ENCODE measurements around the gene HCN1.
"Not testable (repeated sequence)": the region's sequence is repeated elsewhere in the genome, so short reads cannot be mapped to it uniquely, and the experiment has no call there.

Gene HCN1

GRCh38 chr5:45414620-45415573 lies 281.3 kb downstream of the HCN1 start:
- DNase-seq, result no peak

- no peak for DNase-seq
Measured at GRCh38 chr5:45411971-45412612, 284.1 kb downstream of the HCN1 start.

- DNase-seq, result no peak
Measured at GRCh38 chr5:45410304-45410995, 285.7 kb downstream of the HCN1 start.

- no peak for DNase-seq
Measured at GRCh38 chr5:45408067-45408466, 288.1 kb downstream of the HCN1 start.

DNA sequence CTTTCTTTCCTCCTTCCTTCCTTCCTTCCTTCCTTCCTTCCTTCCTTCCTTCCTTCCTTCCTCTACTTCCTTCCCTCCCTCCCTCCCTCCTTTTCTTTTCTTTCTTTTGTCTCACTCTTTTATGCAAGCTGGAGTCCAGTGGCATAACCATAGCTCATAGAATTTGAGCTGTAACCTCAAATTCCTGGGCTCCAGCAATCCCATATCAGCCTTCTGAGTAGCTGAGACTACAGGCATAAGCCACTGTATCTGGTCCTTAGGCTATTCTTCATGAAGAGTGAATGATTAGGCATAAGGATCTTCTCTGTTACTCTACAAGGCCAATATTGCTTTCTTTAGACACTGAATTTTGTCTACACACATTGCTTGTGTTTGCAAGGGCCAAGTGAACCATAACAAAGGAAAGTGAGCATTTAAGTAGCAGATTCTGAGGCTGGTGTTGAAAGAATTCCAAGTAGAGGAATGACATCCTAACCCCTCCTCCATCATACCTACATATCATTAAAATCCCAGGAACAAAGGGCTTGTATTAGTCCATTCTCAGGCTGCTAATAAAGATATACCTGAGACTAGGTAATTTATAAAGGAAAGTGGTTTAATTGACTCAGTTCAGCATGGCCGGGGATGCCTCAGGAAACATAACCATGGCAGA lies 293.2 kb downstream of the HCN1 start:
- no peak for DNase-seq

- DNase-seq, result no peak
Measured at GRCh38 chr5:45399041-45399440, 297.1 kb downstream of the HCN1 start.

DNA sequence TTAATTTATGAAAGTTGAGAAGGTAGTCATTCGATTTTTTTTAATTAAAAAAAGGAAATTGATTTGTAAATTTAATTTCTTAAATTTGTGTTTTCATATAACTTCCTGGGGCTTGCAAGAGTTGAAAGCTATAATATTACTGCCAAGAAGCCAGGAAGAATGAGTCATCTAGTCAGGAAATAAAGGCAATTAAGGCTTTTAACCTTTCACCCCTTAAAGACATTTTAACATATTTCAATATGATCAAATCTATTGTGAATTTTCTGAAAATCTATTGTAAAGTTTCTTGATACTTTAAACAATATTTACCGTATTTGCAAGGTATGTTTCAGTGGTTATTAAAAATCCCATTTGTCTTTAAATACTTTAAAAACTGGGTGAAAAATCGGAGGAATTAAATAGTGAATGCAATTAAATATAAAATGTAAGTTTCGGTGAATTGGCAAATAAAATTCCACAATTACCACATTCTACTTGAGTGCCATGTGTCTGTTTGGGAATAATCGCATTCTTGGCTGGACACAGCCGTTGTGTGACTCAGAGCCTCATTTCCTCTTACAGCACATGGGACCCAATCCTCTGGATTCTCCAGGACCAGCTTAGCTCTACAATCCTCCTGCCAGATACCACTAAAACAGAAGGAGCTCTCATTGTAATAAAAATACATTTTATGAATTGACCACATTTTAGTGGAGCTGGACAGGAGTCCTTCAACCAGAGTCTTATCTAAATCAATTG lies 310.7 kb downstream of the HCN1 start:
- no peak for DNase-seq

GRCh38 chr5:45383985-45384384 lies 312.2 kb downstream of the HCN1 start:
- no peak for DNase-seq

- DNase-seq, result no peak
Measured at GRCh38 chr5:45382583-45382982, 313.6 kb downstream of the HCN1 start.

DNA sequence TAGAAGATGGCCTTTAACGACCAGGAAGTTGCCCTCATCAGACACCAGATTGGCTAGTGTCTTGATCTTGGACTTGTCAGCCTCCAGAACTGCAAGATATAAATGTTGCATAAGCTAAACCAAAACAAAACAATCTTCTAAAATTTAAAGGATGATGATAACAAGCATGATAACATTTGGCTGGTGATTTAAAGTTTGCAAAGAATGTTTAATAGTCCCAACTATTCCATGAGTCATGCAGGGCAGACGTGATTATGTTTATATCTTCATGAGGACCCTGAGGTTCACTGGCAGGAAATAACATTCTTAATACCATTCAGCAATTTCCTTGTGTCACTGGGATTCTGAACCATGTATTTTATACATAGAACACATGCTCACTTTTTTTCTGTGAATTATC lies 319.8 kb downstream of the HCN1 start:
- DNase-seq, result no peak

- no peak for DNase-seq
Measured at GRCh38 chr5:45372629-45373028, 323.6 kb downstream of the HCN1 start.

DNA sequence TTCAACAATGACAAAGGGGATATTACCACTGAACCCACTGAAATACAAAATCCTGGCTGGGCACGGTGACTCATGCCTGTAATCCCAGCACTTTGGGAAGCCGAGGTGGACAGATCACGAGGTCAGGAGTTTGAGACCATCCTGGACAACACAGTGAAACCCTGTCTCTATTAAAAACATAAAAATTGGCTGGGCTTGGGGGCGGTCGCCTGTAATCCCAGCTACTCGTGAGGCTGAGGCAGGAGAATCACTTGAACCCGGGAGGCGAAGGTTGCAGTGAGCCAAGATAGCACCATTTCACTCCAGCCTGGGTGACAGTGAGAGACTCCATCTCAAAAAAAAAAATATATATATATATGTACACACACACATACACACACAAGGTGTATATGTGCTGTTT lies 324.8 kb downstream of the HCN1 start:
- not testable (repeated sequence) for DNase-seq

GRCh38 chr5:45355189-45355992 lies 340.8 kb downstream of the HCN1 start:
- no peak for DNase-seq

GRCh38 chr5:45336464-45336863 lies 359.7 kb downstream of the HCN1 start:
- DNase-seq, result no peak

DNA sequence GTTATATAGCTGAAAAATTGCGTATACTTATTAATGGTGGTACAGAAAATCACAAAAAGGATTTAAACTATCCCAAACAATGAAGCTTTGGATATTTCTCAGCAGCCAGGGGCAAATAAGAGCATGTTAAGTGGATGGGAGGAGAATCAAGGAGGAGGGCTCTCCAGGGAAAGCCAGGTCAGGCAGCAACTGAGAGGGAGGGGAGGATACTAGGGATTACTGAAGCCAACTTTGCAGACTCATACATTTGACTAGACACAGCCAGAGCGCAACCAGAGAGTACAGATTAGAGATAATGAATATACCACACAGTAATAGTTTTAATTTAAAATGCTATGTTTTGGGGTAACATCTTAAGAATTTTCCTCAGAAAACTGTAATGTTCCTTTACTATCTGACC lies 360.2 kb downstream of the HCN1 start:
- DNase-seq, result no peak

- no peak for DNase-seq
Measured at GRCh38 chr5:45335346-45335745, 360.8 kb downstream of the HCN1 start.

DNA sequence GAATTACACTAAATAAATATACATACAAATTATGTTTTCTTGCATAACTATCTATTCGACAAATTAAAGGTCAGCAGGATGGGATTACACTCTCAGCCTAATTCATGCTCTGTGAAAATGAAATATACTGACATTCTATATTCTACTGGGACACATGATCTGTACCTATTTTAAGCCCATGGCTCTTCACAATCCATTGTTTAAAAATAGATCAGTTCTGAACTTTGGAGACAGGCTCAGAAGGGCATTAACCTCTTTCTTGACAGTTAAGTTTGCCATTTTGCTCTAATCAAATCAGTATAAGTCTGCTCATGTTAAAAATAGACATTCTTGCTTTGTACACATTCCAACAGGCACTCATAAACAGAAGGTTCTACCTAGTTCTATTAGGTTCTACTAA lies 361.2 kb downstream of the HCN1 start:
- DNase-seq, result no peak

DNA sequence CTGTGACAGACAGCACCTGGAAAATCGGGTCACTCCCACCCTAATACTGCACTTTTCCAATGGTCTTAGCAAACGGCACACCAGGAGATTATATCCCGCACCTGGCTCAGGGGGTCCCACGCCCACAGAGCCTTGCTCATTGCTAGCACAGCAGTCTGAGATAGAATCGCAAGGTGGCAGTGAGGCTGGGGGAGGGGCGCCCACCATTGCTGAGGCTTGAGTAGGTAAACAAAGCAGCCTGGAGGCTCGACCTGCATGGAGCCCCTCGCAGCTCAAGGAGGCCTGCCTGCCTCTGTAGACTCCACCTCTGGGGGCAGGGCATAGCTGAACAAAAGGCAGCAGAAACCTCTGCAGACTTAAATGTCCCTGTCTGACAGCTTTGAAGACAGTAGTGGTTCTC lies 383.6 kb downstream of the HCN1 start:
- DNase-seq, result not testable (repeated sequence)

GRCh38 chr5:45295231-45295630 lies 400.9 kb downstream of the HCN1 start:
- no peak for DNase-seq

GRCh38 chr5:45288746-45289145 lies 407.4 kb downstream of the HCN1 start:
- DNase-seq, result no peak

DNA sequence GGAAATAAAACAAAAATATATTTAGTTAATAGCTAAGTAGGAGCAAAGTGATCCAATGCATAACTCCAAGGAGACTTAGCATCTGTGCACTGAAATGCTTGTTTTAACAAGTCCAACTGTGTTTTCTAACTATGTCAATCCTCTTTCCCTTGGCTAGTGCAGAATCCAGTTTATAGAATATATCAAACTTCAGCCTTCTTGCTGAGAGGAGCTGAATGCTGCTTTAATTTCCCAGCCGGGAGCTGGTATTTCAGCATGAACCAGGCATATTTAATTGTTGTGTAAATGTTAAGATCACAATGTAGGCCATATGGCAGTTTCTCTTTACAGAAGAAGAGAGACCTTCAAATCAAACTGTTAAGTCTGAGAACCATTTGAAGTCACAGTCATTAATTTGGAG lies 411.7 kb downstream of the HCN1 start:
- DNase-seq, result no peak

GRCh38 chr5:45281081-45281480 lies 415.1 kb downstream of the HCN1 start:
- no peak for DNase-seq
